HK-2 (cell line): ENCODE data around the gene ZNF816.
A peak's percentile ranks its signal among the peaks of the same experiment; 100 is the strongest.
"Not testable (repeated sequence)": the region's sequence is repeated elsewhere in the genome, so short reads cannot be mapped to it uniquely, and the experiment has no call there.

Experiments
- DNase-seq: peaks from one replicate; pipeline ENCODE4 v3.0.0-alpha.2; 2018; ENCODE audit not compliant: unreplicated experiment

The ZNF816 gene

GRCh38 chr19:52962394-52963246 is at the start of gene ZNF816:
Gene ZNF816, minus strand, starts transcription at chr19:52962881. Its CDS starts 6,792 bp downstream, at chr19:52956089.
- peak; percentile 98 for DNase-seq

- DNase-seq: no peak
Measured at GRCh38 chr19:53012006-53012405, 49.3 kb upstream of the ZNF816 start.

DNA sequence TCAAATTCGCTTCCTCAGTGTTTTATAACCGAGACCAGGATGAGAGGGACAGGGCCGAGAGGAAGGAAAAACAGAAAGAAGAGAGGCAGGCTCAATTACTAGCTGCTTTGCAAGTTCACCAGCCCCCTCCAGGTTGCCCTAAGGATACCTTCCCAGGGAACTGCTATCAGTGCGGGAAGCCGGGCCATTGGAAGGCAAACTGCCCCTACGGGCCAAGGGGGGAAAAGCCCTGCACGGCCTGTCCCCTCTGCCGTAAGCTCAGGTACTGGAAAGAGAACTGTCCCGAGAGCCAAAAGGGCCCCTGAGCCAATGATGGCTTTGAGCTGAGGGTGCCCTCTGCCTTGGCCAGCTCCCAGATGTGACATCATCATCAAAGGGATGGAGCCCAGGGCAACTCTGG is 47.8 kb upstream of the ZNF816 start:
- DNase-seq: no peak

DNA sequence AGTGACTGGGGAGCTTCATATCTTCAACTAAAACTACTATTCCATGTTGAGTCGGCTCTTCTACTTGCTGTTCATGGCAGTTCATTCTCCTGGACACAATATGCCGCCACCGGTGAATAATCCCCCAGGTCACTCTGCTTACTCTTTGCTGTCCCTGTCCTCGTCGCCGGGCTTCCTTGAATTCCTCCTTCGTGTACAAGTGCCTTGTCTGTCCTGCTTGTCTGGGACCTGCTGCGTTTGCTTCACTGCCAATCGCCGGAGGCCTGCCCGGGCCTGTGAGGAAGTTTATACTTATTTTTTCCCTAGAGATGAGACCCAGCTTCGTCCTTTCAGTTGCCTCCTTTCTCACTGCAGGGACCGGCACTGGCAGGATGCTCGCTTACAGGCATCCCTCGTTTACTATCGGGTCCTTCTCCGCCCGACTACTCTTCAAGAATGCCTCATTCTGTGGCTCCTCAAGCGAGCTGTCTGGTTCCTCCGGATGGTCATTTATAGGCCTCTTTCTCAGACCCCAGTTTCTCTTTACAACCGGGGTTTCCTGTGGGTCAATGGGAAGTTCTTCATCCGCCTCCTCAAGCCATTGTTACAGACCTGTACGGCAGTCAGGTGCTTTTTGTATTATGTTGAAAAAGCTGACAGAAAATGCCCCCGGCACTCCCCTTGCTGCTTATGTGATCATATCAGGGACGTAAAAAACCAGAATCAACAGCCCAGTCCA is 45.5 kb upstream of the ZNF816 start:
- no peak for DNase-seq

- no peak for DNase-seq
Measured at GRCh38 chr19:53007606-53008005, 44.9 kb upstream of the ZNF816 start.

GRCh38 chr19:53007200-53007599 is 44.5 kb upstream of the ZNF816 start:
- no peak for DNase-seq

DNA sequence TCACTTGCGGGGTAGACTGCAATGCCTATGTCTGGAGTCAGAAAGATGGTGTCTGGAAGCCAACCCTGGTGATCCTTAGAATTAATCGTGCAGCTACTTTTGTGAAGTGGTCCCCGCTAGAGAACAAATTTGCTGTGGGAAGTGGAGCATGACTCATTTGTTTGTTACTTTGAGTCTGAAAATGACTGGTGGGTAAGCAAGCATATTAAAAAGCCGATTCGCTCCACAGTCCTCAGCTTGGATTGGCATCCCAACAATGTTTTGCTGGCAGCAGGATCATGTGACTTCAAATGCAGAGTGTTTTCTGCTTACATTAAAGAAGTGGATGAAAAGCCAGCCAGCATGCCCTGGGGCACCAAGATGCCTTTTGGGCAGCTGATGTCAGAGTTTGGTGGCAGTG is 41.6 kb upstream of the ZNF816 start:
- no peak for DNase-seq

DNA sequence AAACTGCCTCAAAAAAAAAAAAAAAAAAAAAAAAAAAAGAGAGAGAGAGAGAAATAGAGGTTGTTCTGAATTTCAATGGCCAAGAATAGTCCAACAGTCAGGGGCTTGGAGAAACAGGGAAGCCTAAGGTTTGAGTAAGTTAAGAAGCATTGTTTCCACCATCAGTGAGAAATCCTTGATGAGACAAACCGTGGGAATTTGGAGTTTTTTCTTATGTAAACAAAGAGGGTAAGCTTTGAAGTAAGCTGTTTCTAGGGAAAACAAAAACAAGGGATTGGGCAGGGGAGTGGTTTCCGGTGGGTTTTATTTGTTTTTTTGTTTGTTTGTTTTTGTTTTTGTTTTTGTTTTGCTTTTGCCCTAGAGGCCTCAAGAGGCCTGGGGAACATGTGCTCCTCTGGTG is 39.8 kb upstream of the ZNF816 start:
- no peak for DNase-seq

GRCh38 chr19:52997975-52998374 is 35.3 kb upstream of the ZNF816 start:
- no peak for DNase-seq

DNA sequence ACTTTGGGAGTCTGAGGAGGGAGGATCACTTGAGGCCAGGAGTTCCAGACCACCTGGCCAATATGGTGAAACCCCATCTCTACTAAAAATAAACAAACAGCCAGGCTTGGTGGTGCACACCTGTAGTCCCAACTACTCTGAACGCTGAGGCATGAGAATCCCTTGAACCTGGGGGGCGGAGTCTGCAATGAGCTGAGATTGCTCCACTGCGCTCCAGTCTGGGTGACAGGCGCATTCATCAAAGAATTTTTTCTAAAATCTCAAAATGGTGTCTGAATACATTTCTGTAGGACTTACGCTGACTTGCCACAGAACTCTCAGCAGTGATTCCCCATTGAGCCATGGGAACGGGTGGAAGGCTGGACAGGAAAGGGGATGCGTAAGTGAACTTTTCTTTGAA is 33.0 kb upstream of the ZNF816 start:
- DNase-seq: no peak

- DNase-seq: peak; percentile 56
Measured at GRCh38 chr19:52993342-52994178, 30.9 kb upstream of the ZNF816 start.

DNA sequence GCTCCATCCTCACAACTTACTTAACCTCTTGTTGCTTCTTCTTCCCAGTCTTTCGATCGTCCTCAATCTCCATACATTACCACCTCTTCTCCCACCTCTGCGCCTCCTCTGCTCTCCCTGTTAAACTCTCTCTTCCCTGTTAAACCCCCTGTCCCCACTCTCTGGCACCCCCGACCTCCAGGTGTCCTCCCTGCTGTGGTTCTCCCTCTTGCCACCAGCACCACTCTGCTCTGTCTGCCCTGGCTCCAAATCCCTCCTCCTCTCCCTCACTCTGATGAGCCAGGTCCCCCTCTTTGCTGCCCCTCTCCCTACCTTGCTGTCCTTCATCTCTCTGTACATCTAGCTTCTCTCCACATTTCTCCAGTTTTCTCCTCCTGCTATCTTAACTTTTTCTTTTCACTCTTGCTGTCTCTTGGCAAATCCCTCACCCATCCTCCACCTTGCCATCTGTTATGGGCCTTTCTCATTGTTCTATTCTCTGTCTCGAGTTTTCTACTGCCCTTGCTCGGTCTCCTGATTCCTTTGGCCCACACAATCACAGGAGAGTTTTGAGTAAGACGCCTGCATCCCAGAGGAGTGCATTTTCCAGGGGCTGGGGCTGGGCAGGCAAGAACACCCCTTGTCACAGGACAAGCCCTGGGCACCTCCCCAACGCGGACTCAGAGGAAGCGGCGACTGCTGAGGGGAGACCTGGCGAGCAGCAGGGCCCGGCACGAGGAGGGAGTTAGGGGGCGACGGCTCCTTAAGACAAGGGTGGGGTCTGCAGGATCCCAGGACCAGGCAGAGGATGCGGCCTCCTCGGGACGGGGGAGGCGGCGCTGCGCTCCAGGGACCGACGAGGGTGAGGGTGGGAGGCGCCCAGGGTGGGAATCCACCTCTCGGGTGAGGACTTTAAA is 29.7 kb upstream of the ZNF816 start:
- DNase-seq: peak; percentile 13

DNA sequence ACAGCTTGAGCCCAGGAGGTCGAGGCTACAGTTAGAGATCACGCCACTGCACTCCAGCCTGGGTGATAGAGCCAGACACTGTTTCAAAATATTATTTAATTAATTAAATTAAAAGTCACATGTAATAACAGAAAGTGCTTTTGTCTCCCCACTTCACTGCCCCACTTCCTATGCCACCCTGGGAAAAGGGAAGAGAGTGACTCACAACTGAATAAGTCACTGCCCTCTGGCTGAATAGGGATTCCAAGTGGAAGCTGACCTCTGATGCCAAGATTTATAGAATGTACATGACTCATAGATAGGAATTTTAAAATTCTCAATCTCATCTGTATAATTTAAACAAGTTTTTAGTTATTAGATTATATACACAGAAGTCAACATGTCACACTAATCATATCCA is 28.8 kb upstream of the ZNF816 start:
- DNase-seq: peak; percentile 35

DNA sequence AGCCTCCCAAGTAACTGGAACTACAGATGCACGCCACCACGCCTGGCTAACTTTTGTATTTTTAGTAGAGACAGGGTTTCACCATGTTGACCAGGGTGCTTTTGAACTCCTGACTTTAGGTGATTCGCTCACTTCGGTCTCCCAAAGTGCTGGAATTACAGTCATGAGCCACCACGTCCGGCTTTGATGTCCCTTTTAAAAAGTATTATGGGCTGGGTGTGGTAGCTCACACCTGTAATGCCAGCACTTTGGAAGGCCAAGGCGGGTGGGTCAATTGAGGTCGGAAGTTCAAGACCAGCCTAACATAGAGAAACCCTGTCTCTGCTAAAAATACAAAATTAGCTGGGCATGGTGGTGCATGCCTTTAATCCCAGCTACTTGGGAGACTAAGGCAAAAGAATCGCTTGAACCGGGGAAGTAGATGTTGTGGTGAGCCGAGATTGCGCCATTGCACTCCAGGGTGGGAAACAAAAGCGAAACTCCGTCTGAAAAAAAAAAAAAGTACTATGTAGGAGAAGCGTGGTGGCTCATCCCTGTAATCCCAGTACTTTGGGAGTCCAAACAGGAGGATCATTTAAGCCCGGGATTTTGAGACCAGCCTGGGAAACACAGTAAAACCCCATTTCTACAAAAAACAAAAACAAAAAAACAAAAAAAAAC is 28.2 kb upstream of the ZNF816 start:
- DNase-seq: no peak

GRCh38 chr19:52988506-52988905 is 25.8 kb upstream of the ZNF816 start:
- no peak for DNase-seq

- no peak for DNase-seq
Measured at GRCh38 chr19:52987221-52987620, 24.5 kb upstream of the ZNF816 start.

GRCh38 chr19:52983167-52983566 is 20.5 kb upstream of the ZNF816 start:
- DNase-seq: not testable (repeated sequence)

- no peak for DNase-seq
Measured at GRCh38 chr19:52981329-52981728, 18.6 kb upstream of the ZNF816 start.

DNA sequence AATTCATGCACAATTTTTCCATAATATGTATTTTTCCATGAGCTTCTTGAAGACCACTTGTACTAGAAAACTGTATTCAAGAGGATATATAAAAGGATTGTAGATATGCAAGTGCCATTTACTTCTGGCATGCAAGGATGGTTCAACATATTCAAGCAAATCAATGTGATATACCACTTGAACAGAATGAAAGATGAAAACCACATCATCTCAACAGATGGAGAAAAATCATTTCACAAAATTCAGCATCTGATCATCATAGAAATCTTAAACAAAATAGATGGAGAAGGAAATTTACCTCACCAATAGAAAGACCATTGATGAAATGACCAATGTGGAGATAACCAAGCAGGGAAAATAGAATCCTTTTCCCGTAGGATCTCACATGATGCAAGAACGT is 5.1 kb upstream of the ZNF816 start:
- DNase-seq: no peak

DNA sequence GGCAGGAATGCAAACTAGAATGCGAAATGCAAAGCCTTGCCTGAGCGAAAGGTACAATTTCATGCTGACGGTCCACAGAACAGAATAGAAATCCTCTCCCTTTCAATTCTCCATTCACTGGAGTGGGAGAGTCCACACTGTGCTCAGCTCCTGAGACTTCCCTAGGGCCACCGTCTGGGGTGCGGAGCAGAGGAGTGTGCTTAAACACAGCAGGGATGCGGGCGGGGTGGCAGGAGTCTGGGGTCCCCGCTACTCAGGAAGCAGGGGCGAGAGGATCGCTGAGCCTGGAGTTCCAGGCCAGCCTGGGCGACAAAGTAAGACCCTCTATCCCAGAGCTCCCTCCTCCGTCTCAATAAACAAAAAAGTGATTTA is 552 bp upstream of the ZNF816 start:
- no peak for DNase-seq

DNA sequence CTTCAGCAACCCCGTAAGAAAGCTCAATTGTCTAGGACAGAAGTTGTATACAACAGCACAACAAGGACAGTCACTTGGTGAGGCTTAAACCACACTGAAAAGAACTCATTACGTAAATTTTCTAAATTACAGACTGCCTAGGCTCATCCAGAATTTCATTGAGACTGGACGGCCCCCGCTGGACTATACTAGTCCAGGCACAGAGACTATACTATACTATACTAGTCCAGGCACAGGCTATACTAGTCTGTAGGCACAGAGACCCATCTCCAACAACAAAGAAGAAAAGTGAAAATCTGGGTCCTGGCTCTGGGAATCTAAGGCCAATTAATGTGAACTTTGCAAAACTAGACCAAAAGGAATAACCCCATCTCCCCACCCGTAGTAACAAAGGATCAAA is 700 bp downstream of the ZNF816 start:
- no peak for DNase-seq
